GM21528 (cell line): Measurements from ENCODE around the gene ASPSCR1.
"Not testable (repeated sequence)": the region's sequence is repeated elsewhere in the genome, so short reads cannot be mapped to it uniquely, and the experiment has no call there.

ENCODE experiments used
- ATAC-seq: cut with Tn5 transposase; IDR thresholded peaks from one replicate; pipeline ENCODE4 v1.9.1; 2021; ENCODE audit warnings: mild to moderate bottlenecking, moderate library complexity; ENCODE audit not compliant: unreplicated experiment, low FRiP score

The ASPSCR1 gene

DNA sequence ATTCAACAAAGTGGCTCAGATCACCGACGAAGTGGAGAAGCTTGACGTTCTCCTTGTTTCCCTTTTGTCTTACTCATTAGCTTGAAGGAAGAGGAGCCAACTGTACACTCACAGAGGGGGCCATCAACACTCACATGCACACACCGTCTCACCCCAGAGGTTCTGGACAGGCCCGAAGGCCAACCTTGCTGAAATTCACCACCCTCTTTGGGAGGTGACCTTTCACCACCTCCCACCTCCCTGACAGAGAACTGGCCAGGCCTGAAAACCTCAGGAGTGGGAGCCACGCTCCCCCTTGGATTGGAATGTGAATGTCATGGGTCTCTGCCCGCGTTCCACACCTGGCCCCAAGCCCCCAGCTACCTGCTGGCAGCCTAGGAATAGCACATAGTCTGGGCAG is 58.1 kb downstream of the ASPSCR1 start:
- ATAC-seq = no peak

DNA sequence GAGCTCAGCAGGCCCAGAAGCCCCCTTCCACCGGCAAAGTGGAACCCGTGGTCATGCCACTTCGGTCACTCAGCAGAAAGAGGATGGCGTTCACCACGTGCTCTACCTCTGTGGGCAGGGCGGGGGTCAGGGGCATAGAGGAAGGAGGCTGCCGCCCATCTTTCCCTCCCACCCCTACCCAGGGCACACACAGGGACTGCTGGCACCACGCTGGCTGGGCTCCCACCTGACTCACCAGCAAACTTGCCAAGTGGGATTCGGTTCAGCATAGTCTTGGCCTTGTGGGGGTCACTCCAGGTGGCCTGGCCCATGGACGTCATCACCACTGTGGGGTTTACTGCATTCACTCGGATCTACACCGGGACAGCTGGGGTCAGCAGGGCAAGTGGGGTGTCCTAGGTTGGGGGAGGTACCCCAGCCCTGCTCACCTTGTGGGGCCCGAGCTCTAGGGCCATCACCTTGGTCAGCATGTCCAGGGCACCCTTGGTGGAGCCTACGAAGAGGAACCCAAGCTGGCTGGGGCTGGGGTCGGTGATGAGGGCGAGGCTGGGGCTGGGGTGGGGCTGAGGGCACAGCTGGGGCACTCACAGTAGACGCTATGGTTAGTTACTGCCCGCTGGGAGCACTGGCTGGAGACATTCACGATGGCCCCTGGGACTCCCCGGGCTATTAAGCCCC is 58.7 kb downstream of the ASPSCR1 start:
- no peak for ATAC-seq

DNA sequence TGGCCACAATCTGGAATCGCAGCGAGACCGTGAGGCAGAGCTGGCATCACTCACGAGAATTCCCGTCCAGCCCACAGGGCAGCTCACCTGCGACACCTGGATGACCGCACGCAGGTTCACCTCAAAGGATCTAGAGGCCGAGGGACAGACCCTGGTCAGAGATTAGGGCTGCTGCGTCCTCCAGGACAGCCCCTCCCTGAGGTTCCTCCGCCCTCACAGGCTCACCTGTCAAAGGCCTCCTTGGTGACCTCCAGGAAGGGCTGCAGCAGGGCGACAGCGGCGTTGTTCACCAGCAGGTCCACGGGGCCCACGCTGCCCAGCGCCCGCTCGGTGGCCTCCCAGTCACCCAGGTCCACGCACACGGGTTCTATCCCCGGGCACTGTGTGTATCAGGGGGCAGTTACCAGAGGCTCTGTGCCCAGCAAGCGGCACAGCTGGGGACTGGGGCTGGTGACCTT is 59.2 kb downstream of the ASPSCR1 start:
- ATAC-seq = no peak

DNA sequence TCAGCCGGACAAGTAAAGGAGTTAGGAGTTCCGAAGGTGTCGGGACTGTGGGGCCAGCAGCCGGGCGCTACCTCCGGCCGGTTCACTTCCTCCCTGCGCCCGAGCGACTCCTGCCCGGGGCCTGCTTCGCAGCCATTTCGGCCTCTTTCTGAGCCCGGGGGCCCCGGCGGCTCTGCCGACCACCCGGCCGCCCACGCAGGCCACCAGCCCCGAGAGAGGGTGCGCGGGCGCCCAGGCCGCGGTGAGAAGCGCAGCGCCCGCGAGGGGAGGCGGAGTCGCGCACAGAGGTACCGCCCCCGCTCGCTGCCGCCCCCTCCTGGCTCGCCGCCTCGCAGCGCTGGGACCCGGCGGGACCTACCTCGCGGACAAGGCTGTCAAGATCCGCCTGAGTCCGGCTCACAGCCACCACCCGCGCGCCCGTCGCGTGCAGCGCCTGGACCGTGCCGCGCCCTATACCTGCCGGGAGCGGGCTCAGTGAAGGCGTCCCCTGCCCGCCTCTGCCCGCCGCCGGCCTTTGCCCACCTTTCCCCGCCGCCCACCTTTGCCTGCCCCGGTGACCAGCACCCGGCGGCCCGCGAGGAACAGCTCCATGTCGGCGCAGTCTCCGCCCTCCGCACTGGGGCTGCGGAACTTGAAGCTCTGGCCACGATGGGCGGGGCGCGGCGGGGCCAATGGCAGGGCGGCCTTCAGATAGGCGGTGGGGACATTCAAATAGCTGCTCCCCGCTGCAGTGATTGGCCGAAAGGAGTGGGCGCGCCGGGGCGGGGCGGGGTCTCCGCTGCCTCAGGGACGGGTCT is 59.9 kb downstream of the ASPSCR1 start, which contains the start of gene DCXR:
Gene DCXR, minus strand, starts transcription at position 606 of the 797 bp plus-strand sequence. Its CDS starts 15 bp downstream, at position 591.
- ATAC-seq = peak; percentile 85

DNA sequence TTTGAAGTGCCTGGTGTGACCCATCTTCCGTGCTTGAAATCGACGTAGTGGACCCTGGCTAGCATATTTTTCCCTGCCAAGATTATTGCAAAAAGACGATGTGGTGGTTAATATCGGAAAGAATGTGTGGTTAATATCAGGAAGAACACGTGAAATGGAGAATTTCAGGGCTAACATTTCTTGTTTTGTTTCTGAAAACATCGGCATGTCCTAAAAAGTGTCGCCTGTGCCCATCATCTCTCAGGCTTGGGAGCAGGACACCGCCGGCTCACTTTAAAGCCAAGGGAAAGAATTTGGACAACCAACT is 60.4 kb downstream of the ASPSCR1 start:
- no peak for ATAC-seq

DNA sequence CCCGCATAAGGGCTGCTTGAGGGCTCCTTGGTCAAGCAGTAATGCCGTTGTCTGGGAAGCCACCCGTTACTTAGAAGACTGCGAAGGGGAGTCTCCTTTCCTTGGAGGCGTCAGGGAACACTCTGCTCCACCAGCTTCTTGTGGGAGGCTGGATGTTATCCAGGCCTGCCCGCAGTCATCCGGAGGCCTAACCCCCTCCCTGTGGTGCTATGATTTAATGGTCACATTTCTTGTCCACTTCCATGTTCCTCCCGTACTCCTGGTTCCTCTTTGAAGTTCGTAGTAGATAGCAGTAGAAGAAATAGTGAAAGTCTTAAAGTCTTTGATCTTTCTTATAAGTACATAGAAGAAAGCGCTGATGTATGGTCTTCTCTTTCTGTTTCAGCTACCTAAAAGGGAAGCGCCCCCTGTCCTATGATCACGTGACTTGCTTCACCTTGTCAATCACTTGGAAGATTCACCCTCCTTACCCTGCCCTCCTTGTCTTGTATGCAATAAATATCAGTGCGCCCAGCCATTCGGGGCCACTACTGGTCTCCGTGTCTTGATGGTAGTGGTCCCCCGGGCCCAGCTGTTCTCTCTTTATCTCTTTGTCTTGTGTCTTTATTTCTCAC is 61.5 kb downstream of the ASPSCR1 start:
- ATAC-seq = not testable (repeated sequence)

DNA sequence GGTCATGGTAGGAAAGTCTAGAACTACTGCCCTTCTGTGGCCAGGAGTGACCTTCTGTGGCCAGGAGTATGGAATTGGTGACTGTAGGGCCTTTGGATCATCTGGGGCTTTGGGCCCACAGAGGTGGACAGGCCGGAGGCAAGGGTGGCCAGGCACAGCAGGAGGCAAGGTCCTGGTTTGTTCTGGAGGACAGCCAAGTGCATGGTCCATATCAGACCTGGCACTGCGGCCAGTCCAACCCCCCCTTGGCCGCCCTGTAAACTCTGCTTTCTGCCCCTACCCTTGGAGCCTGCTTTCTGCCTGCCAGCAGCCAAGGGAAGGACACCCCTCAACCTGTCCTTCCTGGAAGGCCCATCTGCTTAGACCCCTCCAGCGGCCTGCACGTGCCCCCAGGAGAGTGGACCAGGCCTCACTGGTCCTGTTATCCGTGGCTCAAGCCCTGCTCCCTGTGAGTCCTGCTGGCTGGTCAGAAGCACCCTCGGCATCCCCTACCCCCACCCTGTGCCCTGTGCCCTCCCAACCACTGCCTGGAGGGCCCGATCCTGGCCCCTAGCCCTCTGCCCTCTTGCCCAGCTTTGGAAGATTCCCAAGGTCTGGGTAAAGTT is 62.4 kb downstream of the ASPSCR1 start:
- no peak for ATAC-seq

DNA sequence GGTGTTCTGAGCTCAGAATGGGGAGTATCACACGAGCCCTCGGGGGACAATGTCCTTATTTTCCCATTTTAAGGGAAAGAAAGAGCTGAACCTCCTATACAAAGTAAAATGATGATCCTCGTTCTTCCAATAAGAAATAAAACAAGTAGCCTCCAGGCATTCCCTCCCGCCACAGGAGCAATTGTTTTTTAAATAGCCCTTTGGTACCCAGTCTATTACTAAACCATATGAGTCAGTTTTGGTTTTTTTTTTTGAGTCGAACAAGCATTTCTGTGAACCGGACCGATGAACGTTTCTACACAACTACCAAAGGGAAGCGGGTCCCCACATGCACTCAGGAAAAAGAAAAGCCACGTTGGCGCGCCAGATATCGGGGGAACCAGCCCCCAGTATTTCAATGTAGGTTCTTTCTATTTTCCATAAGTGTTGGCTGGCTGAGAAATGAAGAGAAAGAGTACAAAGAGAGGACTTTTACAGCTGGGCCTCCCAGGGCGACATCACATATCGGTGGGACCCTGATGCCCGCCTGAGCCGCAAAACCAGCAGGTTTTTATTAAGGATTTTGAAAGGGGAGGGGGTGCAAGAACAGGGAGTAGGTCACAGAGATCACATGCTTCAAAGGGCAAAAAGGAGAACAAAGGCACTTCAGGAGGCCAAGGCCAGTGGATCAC is 63.9 kb downstream of the ASPSCR1 start:
- ATAC-seq = no peak

DNA sequence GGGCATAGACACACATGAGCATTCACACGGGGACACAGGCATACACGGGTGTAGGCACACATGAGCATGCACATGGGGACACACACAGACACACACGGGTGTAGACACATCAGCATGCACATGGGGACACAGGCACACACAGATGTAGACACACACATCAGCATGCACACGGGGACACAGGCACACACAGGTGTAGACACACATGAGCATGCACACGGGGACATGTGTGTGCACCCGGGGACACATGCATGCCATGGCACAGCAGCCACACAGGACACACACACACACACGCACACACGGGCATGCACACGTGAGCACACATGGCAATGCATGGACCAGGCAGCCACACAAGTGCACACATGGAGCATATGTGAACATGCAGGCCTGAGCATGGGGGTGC is 65.2 kb downstream of the ASPSCR1 start:
- no peak for ATAC-seq

DNA sequence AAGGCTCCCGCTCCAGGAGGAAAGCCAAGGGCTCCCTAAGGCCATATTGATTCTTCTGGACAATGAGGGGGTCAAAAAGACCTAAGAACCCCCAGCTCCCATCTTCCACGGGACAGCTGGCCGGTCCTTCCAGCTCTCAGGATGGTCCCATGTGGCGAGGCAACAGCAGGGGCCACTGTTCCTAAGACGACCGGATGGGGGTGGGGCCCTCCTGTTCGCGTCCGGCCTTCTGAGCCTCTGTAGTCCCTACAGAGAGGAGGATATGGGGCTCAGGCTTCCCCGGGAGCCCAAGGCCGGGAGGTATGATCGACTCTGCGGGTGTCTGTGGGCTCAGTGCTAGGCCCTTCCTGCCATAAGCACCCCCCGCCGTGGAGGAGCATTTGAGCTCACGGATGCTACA is 66.1 kb downstream of the ASPSCR1 start:
- ATAC-seq = no peak

DNA sequence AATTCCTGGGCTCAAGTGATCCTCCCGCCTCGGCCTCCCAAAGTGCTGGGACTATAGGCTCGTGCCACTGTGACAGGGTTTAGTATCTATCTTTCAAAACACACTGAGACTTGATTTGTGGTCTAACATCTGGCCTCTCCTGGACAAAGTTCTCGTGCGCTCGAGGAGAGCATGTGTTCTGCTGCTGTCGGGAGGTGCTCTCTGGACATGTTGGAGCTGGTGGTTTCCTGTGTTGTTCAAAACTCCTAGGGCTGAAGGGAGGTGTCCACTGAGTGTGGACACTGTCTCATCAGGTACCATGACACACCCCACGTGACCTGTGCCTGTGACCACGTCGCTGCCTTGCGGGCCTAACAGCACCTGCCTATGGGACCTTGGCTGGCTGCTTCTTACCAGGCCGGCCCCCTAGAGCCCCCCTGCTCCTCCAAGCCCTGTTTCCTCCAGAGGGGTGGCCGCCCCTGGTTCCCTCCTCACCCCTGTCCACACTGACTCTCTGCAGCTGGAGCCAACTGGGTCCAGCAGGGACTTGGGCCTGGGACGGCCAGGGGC is 68.6 kb downstream of the ASPSCR1 start:
- no peak for ATAC-seq

DNA sequence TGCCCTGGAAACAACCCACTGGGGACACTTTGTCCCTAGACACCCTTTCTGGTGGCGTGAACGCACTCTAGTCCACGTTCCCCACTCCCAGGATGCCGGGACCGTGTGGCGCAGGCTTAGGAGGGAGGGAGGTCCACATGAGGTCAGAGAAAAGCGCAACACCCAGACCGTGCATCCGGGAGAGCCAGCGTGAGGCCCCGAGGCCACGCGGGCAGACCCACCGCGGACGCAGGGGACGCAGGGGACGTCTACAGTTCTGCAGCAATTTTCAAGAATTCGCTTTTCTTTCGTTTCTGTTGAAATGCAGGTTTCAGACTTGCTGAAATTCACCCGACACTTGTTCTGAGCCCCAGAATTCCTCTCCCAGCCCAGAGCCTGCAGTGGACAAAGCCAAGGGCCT is 69.5 kb downstream of the ASPSCR1 start:
- ATAC-seq = no peak

DNA sequence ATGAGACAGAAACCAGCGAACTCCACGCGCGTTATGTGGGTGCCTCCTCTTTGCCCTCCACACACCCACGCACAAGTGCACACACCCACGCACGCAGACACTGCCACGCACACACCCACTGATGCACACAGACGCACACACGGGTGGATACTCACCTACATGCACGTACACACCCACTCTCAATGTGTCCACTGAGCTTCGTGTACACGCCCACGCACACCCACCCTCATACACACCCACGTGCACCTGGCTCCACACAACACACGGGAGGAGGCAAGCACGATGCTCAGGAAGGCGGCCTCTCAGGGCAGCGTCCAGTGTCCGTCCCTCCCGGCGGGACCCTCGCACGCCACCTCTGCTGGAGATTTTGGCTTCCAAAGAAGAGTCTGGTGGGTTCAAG is 70.0 kb downstream of the ASPSCR1 start:
- ATAC-seq = no peak

DNA sequence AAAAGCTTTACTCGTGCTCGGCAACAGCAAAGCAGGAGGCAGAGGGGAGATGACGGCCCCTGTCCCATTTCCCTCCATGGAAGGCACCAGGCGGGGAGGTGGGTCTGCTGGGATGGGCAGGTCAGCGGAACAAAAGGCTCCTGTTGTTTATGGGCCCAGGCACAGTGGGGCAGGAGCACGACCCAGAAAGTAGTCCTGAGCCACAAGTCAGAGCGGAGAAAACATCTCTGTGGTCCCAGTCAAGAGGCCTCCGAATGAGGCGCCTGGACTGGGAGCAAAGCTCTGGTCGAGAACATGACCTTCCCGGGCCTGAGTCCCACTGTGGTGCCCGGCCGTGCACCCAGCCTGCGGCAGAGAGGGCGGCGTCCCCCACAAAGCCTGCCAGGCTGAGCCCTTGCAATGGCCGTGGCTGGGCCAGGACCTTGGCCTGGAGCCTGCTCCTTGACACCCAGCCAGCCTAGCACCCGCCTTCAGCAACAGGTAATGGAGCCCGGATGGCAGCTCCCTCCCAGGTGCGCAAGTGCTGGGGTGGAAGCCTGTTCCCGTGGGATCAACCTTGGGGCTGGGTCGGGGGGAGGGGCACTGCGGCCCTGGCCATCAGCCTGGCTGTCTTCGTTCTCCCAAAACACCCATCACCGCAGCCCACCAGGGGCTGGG is 70.6 kb downstream of the ASPSCR1 start:
- no peak for ATAC-seq

DNA sequence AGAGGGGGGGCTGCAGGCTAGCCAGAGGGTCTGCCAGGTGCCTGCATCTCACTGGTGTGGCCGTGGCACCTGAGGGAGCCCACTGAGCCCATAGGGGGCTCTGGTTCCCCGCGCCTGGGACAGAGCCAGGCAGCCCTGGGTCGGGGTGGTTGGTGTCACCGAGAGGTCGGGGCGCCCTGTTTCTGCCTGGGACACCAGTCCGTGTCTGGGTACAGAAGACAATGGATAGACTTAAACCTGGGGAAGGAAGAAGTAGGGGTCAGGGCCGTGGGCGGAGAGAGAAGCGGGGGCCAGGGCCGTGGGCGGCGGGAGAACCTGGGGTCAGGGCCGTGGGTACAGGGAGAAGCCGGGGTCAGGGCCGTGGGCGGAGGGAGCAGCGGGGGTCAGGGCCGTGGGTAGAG is 71.1 kb downstream of the ASPSCR1 start:
- ATAC-seq = no peak

DNA sequence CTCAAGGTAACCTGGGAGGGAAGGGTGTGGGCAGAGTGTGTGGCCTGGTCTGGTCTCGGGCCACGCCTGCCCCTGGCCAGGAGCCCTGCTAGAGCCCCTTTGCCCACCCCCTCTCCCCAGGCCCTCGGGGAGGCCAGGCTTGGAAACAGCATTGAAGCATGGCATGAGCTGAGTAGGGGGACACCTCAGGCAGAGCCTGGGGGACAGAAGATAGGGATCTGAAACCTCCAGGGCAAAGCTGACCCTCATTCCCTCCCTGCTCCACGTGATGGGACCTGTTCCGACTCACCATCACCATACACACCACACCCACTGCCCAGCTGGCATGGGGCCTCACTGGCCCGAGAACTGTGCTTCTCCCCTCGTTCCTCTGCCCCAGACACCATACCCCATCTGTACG is 71.7 kb downstream of the ASPSCR1 start:
- no peak for ATAC-seq

DNA sequence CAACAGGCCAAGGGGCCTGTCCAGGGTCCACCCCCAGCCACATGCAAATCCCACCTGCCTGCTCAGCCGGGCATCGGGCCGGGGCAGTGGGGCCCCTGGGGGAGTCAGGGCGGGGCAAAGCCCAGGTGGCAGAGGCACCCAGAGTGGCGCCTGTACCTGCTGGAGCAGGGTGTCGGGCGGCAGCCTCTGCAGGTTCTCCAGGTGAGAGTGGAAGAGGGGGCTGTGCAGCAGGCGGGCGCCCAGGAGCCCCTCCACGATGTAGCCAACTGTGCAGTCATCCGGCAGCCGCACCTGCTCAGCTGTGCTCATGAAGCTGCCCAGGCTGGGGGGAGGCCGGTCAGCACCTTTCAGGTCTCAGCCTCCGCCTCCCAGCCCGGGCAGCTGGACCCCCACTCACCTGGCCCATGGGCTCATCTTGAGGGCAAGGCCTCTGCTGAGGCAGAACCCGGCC is 72.1 kb downstream of the ASPSCR1 start:
- no peak for ATAC-seq

DNA sequence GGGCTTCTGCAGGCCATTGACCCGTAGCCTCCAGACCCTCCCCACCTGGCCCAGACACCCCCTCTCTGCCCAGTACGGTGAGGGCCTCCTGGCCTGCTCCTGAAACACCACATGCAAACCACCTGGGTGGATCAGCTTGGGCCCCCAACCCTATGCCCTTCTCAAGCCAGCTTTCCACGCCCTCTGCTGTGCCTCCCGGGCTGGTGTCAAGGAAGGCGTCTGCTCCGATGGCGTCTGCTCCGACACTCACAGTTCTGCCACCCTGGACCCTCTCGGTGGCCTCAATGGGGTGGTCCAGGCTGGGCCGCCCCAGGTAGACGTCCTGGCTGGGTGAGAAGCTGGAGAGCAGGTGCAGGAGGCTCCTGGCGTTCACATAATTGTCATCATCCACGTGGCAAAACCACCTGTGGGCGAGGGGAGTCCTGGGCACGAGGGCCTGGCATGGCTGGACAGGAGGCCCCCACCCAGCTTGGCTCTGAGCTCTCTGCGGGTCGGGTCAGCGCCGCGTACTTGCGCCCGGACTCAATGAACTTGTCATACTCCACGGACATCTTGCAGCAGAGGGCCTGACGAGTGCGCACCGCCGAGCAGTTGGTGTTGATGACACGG is 72.8 kb downstream of the ASPSCR1 start:
- no peak for ATAC-seq
